KG1 (cell line): ENCODE measurements around the gene ZNF804A.

Experiments
- DNase-seq: peaks from one replicate; lab custom pipeline; 2025; lab: John Stamatoyannopoulos, UW

The ZNF804A gene

DNA sequence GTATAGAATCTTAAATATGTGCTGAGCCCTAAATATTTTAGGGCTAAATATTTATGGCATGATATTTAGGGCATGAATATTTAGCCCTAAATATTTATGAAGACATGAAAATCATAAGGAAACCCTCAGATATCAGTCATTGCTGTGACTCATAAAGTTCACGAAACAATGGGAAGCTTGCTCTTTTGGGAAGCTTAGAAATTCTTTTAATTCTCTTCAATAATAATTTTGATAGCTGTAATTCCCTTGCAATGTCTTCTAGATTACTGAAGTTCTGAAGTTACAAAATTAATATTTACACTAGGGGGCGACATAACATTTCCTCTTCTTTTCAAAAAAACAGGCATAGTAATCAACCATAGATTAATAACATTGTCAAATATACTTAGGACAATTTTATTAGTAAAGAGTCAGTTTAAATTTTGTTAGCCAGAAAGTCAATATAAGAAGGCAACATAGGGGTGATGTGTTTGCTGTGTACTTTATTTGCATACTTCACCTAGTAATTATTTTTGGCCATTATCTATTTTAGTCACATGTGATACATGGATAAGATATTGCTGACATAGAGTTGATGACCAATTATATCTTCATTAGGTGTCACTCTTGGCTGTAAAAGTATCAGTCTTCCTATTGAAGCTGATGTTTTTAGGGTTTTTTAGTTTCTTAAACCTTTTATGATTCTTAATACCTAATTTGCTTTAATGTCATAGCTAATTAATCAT, 13.2 kb downstream of the ZNF804A start:
- no peak for DNase-seq

DNA sequence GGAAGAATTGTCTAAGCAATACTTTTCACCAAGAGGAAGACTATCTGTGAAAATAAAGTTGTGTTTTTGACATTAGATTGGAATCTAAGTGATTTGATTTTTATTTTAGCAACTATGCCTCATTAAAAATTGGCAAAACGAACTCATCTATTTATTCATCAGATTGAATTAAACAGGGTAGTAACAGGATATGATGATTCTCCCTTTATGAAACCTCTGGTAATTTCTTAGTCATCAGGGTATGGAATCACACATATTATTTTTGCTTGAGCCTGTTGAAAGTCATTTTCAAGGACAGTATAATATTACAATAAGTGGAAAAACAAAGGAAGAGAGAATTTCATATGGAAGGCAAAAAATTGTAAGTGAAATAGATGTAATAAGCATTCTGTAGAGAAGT, 22.0 kb downstream of the ZNF804A start:
- no peak for DNase-seq

DNA sequence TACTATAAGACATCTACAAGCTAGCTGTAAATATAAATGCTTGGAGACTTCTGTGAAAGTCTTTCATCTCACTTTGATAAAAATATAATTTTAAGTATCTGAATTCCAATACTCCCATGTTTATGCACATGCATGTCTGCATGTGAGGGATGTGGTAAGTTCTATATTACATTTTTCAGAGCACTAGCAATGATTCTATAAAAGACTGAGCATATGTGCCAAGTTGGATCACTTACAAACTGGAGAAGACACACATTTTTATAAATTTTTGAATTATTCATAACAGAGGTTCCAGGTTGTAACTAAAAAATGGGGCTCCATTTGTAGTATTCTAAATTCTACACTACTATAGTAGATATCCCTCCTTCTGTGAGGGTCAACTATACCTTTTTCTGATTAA, 26.0 kb downstream of the ZNF804A start:
- DNase-seq = no peak

DNA sequence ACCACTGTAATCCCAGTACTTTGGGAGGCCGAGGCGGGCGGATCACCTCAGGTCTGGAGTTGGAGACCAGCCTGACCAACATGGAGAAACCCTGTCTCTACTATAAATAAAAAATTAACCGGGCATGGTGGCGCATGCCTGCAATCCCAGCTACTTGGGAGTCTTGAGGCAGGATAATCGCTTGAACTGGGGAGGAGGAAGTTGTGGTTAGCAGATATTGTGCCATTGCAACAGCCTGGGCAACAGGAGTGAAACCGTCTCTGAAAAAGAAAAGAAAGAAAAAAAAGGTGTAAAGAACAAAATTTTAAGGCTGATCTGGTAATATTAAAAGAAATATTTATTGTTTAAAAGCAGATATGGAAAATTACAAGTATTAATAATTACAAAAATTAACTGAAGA, 29.7 kb downstream of the ZNF804A start:
- peak; percentile 6 for DNase-seq

DNA sequence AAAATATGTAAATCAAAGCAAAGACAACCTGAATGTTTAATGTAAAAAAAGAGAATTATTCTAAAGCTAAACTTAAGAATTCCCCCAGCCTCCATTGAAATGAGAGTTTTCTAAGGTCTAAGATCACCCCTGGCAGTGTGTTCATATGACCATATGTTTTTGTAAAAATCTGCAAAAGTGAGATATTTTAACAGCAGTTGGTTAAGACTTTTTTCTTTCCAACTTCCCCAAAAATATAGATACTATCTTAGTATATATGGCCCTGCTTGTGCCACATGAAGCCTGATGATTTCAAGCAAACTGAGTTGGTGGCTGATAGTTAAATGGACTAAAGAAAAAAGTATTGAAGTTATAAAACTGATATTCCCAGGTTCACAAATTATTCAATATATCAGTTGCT, 35.4 kb downstream of the ZNF804A start:
- DNase-seq = no peak

DNA sequence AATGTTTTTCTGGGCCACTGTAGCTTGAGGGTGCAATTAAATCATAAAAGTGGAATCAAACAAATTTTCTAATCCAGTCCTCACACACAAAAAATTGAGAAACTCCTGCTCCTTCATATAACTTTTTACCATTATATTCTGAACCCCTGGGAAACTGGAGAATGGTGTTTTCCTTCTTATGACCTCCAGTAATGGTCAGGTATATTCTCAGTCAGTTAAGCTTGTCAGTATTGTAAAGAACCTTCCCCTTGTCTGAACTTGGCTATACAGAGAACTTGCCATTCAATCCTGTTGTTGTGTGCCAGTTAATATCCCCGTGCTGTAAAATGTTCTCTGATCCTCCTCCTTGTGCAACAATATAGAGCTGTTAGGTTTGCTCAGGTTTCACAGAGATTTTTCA, 39.5 kb downstream of the ZNF804A start:
- DNase-seq = no peak

DNA sequence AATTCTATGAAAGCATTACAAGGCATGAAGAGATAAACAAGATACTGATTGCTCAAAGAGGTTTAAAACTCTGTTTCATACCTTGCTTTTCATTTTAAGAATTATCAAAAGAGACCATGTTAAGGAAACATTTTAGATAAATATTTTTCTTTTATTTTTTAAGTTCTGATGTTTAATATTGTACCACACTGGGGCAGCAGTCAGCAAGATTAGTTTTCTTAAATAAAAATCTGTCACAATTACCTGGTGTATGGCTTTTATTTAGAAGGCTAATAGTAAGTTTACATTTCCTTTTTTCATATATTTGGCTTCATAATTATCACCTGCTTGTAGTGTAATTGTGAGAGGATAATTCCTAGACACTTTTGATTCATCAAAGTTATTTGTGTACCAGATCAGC, 46.4 kb downstream of the ZNF804A start:
- DNase-seq = no peak

DNA sequence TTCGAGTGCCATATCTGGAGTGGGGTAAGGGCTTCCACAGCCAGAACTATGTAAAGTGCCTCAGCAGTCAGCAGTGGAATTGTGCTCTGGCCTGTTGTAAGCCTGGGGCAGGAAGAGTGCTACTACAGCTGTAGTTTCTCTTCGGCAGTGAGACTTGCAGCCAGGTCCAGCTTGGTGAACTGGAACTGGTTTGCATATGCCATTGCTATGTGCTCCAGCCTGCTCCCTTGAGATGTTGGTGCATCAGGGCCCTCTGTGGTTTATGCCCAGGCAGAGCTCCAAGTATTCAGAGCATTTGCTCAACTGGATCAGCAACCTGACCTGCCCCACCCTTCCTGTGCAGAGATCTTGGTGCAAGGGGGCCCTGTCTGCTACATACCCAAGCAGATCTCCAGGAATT, 47.8 kb downstream of the ZNF804A start:
- DNase-seq = no peak

DNA sequence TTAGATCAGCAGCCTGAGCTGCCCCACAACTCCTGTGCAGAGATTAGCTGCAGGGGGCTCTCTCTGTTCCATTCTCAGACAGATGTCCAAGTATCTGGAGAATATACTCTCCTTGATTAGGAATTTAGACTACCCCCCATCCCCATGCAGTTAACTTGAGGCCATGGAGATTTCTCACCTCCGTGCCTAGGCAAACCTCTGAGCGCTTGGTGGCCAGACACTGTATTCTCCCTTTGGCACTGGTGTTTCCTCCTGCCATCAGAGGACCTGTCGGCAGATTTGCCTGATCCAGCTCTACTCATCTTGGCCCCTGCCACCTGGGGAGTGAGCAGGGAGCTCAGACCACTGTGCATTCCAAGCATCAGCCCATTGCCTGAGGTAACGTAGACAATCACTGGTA, 48.3 kb downstream of the ZNF804A start:
- DNase-seq = no peak

DNA sequence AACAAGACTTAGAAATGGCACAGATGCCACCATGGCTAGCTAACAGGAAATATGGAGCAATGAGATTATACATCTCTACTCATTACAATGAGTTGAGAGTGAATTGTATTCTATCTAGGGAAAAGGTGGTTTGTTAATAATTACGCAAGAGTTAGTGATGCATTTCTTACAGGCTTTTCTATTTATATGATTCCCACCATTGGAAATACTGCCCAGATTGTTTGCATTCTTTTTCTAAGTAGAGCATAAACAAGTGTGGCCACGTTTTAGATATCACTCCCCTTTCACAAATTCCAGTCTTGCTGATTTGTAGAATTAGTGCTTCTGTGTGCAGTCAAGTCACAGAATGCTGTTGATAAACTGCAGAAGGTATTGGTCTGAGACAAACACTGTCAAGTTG, 56.6 kb downstream of the ZNF804A start:
- no peak for DNase-seq

DNA sequence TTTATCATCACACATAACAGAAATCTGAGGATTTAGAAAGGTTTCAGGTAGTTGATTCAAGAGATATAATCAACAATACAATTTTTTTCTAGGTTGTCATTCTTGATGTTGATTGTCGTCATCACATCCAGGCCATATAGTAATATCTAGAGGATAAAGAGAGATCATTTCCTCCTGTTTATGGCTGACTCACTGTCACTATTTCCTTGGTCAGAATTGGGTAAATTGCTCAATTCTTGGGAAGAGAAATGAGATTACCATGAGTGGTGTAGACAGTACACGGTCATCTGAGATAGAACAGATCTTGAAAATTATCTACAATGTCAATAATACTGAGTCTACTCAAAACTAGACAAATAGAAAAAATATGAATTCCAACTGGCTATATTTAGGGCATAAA, 78.8 kb downstream of the ZNF804A start:
- DNase-seq = no peak

DNA sequence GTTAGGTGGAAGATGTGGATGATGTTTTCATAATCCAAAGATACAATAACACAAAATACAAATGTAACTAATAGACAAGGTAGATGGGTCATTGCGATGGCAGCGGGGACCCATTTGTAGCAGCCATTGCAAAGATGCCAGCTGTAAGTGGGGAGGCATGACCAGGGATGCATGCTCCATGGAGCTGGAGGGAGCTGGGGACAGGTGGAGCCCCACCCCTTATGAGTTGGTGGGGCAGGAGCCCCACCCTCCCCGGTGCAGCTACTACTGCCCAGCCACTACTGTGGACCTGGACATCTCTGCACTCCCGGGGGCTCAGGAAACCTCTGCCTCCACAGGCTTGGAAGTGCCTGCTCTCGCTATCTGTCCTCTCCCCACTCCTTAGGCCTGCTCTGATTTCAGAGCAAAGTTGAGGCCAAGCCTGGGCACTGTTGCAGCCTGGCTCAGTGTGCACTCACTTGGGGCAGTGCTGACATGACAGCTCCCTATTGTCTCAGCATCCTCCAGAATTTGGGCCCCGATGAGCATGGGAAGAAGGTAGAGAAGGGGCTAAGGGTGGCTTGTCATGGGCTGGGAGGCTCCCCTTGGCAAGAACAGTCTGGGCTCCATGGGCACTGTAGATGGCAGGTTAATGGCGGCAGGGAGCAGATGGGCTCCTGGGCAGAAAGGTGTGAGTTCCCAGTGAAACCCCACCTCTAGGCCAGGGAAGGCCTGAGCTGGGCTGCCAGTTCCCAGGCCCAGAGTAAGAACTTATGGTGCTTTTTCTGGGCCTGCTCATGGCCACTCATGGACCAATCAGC, 81.1 kb downstream of the ZNF804A start:
- no peak for DNase-seq

DNA sequence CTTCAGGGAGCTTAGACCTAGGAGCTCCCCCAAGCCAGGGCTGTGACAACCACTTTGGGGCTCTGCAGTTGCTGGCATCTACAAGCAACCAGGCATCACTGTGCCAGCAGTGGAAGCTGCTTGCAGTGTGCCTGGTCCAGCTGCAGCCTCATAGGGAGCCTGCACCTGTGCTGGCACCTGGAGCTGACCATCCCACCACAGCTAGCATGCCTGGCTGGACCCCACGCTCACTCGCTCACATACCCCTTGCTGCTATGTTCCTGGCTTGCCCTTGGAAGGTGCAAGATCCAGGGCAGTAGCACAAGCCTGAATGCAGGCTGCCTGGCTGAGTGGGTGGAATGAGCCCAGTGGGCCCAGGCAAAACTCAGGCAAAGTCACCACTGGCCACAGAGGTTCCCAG, 82.5 kb downstream of the ZNF804A start:
- DNase-seq = no peak

DNA sequence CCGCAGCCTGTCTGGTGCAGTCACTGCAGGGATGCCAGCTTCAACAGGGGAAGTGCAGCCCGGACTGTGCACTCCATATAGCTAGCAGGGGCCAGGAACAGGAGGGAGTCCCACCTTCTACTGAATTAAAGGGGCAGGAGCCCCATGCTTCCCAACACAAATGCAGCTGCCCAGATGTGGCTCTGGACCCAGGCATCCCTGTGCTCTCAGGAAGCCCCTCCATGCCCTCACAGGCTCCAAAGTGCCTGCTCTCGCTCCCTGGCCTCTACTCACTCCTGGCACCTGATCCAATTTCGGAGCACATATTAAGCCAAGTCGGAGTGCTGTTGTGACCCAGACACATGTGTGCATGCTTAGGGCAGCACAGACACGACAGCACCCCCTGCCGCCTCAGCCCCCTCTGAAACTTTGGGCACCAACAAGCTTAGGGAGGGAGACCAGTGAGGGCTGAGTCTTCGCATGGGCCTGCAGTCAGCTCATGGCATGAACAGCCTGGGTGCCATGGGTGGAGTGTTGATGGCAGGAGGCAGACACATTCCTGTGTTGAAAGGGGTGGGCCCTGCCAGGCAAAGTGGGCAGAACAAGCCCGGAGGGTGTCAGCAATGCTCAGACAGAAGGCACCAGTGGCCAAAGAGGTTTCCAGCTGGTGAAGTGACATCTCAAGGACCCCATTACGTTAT, 83.5 kb downstream of the ZNF804A start:
- DNase-seq = no peak

DNA sequence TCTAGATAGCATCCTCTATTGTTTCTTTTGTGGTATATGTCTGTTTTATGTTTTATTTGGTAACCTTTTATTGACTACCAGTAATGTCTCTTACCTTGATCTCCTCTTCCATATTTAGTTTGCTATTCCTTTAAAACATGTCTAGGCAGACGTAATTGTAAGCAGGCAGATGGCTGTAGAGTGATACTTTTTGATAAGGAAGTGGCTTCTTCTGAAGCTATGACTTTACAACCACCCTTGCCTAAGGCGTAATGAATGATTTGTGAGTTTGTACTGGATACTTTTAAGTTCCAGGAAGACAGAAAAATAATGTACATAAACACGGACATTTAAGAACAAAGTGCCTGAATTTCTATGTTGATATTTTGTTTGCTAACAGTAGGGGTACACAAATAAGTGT, 85.6 kb downstream of the ZNF804A start:
- no peak for DNase-seq

DNA sequence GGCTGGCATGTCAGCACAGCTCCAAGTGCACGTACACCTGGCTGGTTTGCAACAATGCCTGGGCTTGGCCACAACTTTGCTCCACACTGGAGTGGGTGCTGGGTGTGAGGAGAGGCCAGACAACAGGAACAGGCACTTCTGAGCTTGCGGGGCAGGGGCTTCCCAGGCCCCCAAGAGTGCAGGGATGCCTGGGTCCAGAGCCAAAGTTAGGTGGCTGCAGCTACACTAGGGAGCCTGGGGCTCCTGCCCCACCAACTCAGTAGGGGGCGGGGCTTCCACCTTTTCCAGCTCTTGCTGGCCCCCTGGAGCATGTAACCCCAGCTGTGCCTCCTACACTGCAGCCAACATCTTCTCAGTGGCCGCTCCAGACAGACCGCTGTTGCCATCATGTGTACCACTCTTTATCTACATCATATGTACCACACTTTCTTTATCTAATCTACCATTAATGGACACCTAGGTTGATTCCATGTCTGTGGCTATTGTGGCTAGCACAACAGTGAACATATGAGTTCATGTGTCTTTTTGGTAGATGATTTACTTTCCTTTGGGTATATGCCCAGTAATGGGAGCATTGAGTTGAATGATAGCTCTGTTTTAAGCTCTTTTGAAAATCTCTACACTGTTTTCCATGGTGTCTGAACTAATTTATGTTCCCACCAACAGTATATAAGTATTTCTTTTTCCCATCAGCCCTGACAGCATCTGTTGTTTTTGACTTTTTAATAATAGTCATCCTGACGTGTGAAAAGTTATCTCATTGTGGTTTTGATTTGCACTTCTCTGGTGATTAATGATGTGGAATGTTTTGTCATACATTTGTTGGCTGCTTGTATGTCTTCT, 87.9 kb downstream of the ZNF804A start:
- DNase-seq = no peak

DNA sequence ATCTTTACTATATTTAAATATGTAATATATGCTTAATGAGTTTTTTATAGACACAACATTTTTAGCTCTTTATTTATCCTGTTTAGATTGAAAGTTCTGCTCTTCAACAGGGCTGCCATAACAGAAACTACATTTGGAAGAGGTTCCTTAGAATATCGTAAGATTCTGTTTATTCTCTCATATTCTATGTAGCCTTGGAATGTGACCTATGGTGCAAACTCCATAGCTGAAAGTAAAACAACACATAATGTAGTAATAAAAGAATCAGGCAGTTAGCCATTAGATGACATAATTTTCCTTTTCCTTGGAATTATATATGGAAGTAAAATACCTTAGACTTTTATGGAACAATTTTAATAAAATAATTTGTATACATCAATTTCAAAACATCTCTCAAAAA, 91.3 kb downstream of the ZNF804A start:
- DNase-seq = no peak

DNA sequence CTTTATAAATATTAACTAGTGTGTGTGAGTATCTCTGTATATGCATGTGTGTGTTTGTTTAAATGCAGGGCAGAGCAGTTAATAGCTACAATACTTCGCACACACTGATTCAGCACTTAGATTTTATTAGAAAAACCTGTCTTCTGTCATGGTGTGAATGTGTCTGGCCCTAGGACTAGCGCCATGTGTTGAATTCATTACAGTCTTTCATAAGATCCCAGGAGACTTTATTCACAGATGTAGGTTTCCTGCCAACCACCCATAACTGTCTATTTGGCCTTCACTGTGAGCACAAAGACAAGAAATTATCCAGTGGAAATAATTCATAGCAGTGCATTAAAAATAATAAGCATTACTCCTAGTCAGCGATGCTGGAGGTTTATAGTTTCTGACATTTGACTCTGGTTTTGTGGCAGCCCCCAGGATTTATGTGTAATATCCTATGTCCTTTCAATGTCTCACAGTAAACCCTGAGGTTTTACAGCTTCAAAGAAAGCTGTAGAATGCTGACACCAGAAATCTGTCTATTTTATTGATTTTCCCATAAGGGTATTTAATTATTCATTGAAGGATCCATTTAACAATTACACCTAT, 93.9 kb downstream of the ZNF804A start:
- DNase-seq = no peak

DNA sequence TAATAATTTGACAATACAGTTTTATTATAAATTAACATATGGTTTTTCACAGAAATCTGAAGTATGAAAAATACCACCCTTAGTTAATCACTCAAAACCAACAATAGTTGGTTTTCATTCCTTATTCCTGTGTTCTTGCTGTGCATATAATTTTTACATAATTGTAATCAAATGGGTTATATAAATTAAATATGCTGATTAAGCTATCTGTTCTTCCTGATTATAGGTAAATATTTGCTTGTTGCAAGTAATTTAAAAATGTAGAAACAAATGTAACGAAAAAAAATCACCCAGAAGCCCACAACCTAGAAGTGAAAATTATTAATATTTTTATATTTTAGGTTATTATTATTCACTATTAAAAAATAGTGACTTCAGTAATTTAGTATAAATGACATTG, 98.3 kb downstream of the ZNF804A start:
- no peak for DNase-seq

DNA sequence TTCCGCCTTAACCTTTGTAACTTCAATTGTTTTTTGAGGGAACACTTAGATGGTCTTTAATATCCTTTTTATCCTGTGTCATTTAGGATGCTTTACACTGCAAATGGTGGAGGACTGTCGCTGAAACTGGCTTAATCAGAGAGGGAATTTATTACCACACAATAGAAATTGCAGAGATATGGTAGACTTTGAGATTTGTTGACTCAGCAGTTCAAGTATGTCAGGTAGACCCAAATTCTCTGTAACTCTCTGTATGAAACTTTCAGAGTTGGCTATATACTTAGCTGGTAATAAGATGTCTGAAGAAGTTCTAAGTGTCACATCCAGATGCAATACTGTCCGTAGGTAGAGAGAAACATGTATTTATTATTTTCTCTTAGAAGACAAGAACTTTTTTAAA, 100.1 kb downstream of the ZNF804A start:
- DNase-seq = no peak

DNA sequence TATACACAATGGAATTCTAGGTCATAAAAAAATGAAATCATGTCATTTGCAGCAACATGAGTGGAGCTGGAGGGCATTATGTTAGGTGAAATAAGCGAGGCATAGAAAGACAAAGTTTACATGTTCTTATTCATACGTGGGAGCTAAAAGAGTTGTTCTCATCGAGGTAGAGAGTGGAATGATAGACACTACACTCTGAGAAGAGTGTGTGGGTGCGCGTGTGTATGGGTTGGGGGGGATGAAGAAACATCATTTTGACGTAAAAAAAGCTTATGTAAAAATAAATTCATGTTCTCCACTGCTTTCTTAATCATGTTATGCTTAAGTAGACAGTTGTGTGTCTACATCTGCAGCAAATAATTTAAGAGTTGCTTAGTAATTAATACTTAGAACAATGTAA, 123.6 kb downstream of the ZNF804A start:
- DNase-seq = no peak

DNA sequence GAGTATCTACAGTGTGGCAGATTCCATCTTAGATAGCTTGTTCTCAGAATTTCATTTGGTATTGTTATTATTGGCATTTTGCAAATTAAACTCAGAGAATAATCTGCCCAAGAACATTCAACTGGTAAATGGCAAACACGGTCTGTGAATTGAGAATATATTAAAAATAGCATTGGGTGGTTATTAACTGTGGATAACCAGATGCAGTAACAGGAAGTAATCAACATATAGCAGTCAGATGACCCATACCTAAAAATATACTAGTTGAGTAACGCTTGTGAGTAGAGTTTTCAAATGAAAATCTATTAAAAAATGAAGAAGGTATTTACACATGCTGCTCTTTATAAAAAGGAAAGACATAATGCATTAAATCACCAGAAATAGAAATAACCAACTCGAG, 129.5 kb downstream of the ZNF804A start:
- DNase-seq = no peak
